GM19099 (cell line): ENCODE measurements around the gene SLC25A39.
A peak's percentile ranks its signal among the peaks of the same experiment; 100 is the strongest.

Experiments
- POLR2A ChIP-seq: IDR thresholded peaks from 3 replicates; pipeline ENCODE4 v1.6.1; 2011; ENCODE audit warnings: low read depth; ENCODE audit not compliant: insufficient read length; ENCODE audit errors: extremely low read depth

Gene SLC25A39

GRCh38 chr17:44344939-44345453, 20.4 kb upstream of the SLC25A39 start, which contains the start of gene GRN:
Gene GRN, plus strand, starts transcription at chr17:44345302. Its CDS starts 3,863 bp downstream, at chr17:44349165.
- TF ChIP-seq POLR2A, result peak; percentile 96

- TF ChIP-seq POLR2A, result no peak
Measured at GRCh38 chr17:44343510-44344209, 19.0 kb upstream of the SLC25A39 start.

GRCh38 chr17:44338702-44339101, 14.1 kb upstream of the SLC25A39 start:
- no peak for TF ChIP-seq POLR2A

GRCh38 chr17:44335968-44336367, 11.3 kb upstream of the SLC25A39 start:
- TF ChIP-seq POLR2A, result no peak

- TF ChIP-seq POLR2A, result no peak
Measured at GRCh38 chr17:44335564-44335963, 10.9 kb upstream of the SLC25A39 start.

DNA sequence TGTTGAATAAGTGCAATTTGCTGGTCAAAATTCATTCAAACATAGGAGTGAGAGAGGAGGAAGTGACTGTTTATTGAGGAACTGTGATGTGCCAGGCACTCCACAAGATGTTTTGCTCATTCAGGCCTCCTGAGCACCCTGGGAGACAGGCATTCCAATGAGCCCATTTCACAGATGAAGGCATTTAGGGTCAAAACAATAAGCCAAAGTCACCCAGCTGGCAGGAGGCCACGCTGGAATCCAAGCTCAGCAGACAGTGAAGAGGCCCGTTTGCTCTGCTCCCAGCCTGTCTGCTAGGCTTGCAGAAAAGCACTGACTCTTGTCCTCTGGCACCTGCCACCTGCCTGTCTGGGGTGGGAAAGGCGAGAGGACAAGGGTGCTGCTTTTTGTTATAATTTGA, 10.1 kb upstream of the SLC25A39 start:
- TF ChIP-seq POLR2A, result no peak

DNA sequence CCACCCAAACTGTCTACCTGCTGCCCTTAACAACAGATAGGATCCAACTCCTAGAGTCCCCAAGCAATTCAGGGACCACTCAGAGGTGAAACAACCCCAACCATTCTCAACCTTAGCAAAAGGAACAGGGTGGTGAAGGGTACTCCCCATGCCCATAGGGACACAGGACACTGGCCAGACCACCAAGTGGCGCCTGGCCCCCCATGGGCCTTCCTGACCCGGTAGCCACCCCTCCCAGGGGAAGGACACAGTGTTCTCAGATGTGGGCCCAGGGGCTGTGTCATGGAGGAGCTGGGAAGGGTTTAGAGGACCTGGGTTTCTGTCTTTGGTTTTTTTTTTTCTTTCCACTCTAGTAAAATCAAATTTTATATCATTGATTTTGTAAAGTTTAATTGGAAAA, 9.7 kb upstream of the SLC25A39 start:
- TF ChIP-seq POLR2A, result no peak

GRCh38 chr17:44333371-44333770, 8.7 kb upstream of the SLC25A39 start:
- no peak for TF ChIP-seq POLR2A

GRCh38 chr17:44331249-44331760, 6.7 kb upstream of the SLC25A39 start:
- no peak for TF ChIP-seq POLR2A

DNA sequence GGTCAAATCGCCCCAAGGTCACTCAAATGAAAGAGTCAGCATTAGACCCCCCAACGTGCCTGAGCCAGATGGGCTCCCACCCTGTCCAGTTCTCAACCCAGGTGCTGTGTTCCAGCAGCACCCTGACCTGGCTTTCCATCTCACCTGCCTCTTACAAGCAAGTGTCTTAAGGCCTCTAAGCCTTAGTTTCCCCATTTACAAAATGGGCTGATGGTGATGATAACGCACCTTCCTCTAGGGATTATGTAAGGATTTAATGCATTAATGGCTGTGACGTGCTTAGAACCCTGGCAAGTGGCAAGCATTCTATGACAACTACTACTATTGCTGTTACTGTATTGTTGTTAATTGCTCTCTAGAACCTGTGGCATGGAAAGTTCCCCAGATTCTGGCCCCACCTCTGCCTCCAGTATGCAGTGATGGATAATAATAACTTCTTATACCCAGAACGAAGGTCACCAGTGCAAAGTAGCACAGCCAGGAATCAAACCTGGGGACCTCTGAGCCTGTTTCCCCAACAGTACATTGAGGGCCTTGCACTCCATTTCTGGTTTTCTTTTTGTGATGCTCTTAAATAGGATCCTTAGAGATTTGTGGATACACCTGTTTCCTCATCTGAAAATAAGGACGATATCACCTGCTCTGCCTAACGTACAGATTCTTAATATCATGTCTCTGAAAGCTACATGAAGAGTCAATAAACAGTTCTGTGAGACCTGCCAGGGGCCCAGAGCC, 3.3 kb upstream of the SLC25A39 start:
- no peak for TF ChIP-seq POLR2A

DNA sequence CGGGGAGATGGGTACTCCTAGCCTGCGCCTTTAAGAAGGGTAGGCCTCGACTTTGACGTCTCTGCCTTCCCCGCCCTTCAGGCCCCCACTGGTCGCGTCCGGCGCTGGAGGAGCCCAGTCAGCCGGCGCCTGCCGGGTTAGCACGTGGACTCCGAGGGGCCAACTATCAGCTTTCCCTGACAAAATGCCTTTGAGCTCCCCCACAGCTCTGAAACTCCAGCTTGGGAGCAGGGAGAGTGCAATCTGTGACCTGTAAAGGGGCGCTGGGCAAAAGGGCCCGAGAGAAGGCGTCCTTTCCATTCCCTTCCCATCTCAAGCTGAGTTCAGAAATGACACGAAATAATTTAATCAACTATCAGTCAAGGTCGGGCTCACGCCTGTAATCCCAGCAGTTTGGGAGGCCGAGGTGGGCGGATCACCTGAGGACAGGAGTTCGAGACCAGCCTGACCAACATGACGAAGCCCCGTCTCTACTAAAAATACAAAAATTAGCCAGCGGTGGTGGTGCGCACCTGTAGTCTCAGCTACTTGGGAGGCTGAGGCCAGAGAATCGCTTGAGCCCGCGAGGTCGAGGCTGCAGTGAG, 2.3 kb upstream of the SLC25A39 start:
- TF ChIP-seq POLR2A, result peak; percentile 23

DNA sequence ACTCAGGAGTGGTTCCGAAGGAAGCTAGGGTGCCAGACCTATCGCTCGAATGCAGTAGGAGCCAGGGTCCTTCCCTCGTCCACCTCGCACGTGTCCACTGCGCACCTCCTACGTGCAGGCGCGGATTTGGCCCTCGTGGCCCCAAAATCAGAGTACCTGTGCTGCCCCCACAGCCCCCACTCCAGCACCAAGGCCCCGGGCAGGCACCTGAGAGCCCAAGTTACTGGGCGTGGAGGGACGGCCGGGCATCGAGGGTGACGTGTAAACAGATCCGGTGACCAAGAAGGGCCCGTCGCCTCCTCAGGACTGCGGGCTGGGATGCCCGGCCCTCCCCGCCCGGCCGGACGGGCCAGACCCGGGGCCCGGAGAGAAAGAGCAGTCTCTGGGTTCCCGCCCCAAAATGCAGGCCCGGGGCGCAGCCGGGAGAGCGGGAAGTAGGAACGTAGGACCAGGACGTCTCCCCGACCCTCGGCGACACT, 492 bp downstream of the SLC25A39 start:
- TF ChIP-seq POLR2A, result no peak

- TF ChIP-seq POLR2A, result no peak
Measured at GRCh38 chr17:44323359-44324091, 1.1 kb downstream of the SLC25A39 start.

GRCh38 chr17:44322236-44322895, 2.3 kb downstream of the SLC25A39 start:
- TF ChIP-seq POLR2A, result no peak

DNA sequence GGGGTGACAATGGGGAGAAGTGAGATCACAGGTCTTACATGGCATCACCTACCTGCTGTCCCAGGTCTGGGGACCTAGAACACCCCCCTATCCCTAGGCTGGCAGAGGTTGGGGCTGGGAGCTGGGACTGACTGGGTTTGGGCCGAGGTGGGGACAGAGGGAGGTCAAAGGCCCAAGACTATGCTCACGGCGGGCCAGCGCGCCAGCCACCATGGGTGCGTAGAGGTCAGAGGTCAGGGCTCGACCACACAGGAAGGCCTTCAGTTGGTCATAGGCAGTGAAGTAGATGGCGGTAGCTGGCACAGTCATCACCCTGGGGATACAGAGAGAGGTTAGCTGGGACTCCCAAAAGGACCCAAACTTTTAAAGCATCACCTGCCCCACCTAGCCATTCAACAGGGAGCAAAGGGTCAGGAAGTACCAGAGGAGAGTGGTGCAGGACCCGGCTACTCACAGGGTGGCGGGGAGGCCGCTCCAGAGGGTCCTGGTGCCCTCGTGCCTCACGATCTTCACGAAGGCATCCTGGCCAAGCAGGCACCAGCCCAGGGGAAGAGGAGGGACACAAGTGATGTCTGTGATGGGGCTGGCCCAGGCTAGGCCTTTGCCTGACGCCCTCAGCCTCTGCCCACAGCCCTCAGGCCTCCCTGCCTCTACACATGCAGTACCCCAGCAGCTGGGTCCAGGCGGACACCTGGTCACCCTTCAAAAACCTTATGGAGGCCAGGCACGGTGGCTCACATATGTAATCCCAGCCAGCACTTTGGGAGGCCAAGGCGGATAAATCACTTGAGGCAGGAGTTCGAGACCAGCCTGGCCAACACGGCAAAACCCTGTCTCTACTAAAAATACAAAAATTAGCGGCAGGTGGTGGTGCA, 3.1 kb downstream of the SLC25A39 start:
- no peak for TF ChIP-seq POLR2A
